K562 (cell line): ENCODE results near the gene FSTL3. TPM values are rescaled to one million over a fixed set of nuclear protein-coding genes. Genes with fewer than 3 reads are reported as not detected.

Experiments
- ATAC-seq: fragments of 200-7000 bp; cut with Tn5 transposase; 3 replicates; pipeline ENCODE4 v1.9.1; 2020; ENCODE audit warnings: moderate library complexity
- BruUV-seq: library from RNA; stranded (reverse); fragments of 400-500 nt; replicated peaks from 2 replicates; lab custom pipeline; 2021; lab: Mats Ljungman, UMichigan
- CTCF ChIA-PET: fragments of 300-600 bp; formaldehyde crosslinking; extraction: SDS; loops from one replicate; lab custom pipeline; 2021; ENCODE audit warnings: low intra/inter-chr PET ratio; lab: Yijun Ruan, JAX
- POLR2A ChIA-PET: fragments of 300-600, 350-650 bp; sonication (Branson Sonifier 250); formaldehyde crosslinking; extraction: SDS; loops from one replicate; lab custom pipeline; 2021; ENCODE audit warnings: antibody characterized with exemption, inconsistent platforms; lab: Yijun Ruan, JAX
- DNase-seq, 4 experiments: peaks; one replicate each; pipeline versions ENCODE4 v3.0.0 to v3.0.0-alpha.2; 2011 to 2018; ENCODE audit warnings: low spot score in 3 of 4, mixed read lengths in 3 of 4; ENCODE audit errors: extremely low read depth in 1 of 4
- FAIRE-seq: peaks from 2 replicates; lab custom pipeline; 2011; peaks lifted over from hg19 to GRCh38; lab: Jason Lieb, UNC
- H2AFZ ChIP-seq: 2 replicates; pipeline ENCODE4 v1.6.0; 2011; ENCODE audit warnings: low read depth, low read length, control low read depth, inconsistent platforms
- H3K27ac ChIP-seq: fragments of 200-600 bp; 3 replicates; pipeline ENCODE4 v1.8.0; 2011; ENCODE audit warnings: low read depth, mild to moderate bottlenecking, control low read depth, inconsistent platforms, low read length, moderate library complexity, mixed read lengths; ENCODE audit errors: extremely low read depth
- H3K27me3 ChIP-seq, 2 experiments: fragments of 300-600 bp in 1 of 2; 2 replicates in 1 of 2; 3 replicates in 1 of 2; pipeline versions ENCODE4 v1.6.0 to v1.8.0; 2011; ENCODE audit warnings: inconsistent platforms in 2 of 2, low read length in 2 of 2, mild to moderate bottlenecking in 1 of 2, mixed read lengths in 1 of 2, moderate library complexity in 1 of 2; ENCODE audit not compliant: control insufficient read depth in 2 of 2, insufficient read depth in 2 of 2
- H3K36me3 ChIP-seq: fragments of 300-600 bp; 3 replicates; pipeline ENCODE4 v1.8.0; 2011; ENCODE audit warnings: mild to moderate bottlenecking, low read length, inconsistent platforms; ENCODE audit not compliant: control insufficient read depth, insufficient read depth
- H3K4me1 ChIP-seq, 2 experiments: fragments of 200-600 bp in 1 of 2; replicated peaks in 1 of 2; 2 replicates in 1 of 2; 3 replicates in 1 of 2; pipeline versions ENCODE4 v1.5.1 to v1.8.0; 2011; ENCODE audit warnings: inconsistent platforms in 2 of 2, low read length in 2 of 2, mild to moderate bottlenecking in 1 of 2, mixed read lengths in 1 of 2, moderate library complexity in 1 of 2; ENCODE audit not compliant: control insufficient read depth in 2 of 2, insufficient read depth in 2 of 2
- H3K4me2 ChIP-seq: 2 replicates; pipeline ENCODE4 v1.6.1; 2011; ENCODE audit warnings: low read length, control low read depth, inconsistent platforms, mixed read lengths; ENCODE audit not compliant: insufficient read depth
- H3K4me3 ChIP-seq: fragments of 200-600 bp; sonication (generic), shearing (Covaris generic); 2 replicates; pipeline ENCODE4 v1.5.1; 2016; ENCODE audit warnings: control low read depth, inconsistent platforms
- H3K79me2 ChIP-seq: fragments of 200-600 bp; 3 replicates; pipeline ENCODE4 v1.8.0; 2011; ENCODE audit warnings: low read length, inconsistent platforms; ENCODE audit not compliant: control insufficient read depth, insufficient read depth
- H3K9ac ChIP-seq, 2 experiments: 2 replicates each; pipeline versions ENCODE4 v1.6.0 to v1.6.1; 2011; ENCODE audit warnings: low read depth in 2 of 2, low read length in 2 of 2, control low read depth in 1 of 2, inconsistent platforms in 1 of 2, mild to moderate bottlenecking in 1 of 2, mixed read lengths in 1 of 2; ENCODE audit not compliant: insufficient read depth in 1 of 2
- H3K9me1 ChIP-seq: one replicate; pipeline ENCODE4 v1.6.0; 2011; ENCODE audit warnings: inconsistent platforms, mild to moderate bottlenecking, low read length, moderate library complexity; ENCODE audit not compliant: control insufficient read depth, insufficient read depth
- H3K9me3 ChIP-seq: replicated peaks from 2 replicates; pipeline ENCODE4 v1.5.1; 2011; ENCODE audit warnings: low read depth, low read length, inconsistent platforms; ENCODE audit not compliant: control insufficient read depth, insufficient read depth
- H4K20me1 ChIP-seq: replicated peaks from 2 replicates; pipeline ENCODE4 v1.6.1; 2011; ENCODE audit warnings: low read length, inconsistent platforms, mixed read lengths; ENCODE audit not compliant: control insufficient read depth, insufficient read depth
- CBX1 ChIP-seq: sonication (generic); IDR thresholded peaks from 2 replicates; pipeline ENCODE4 v1.6.1; 2016; ENCODE audit warnings: antibody characterized with exemption, low read depth, mild to moderate bottlenecking
- CHCHD3 ChIP-seq: fragments of 250-450 bp; sonication (Bioruptor Pico); IDR thresholded peaks from 2 replicates; pipeline ENCODE4 v2.1.2; 2022; ENCODE audit warnings: mild to moderate bottlenecking
- ERF ChIP-seq: fragments of 450-650 bp; formaldehyde crosslinking; IDR thresholded peaks from 2 replicates; pipeline ENCODE4 v1.4.0; 2020; ENCODE audit warnings: mild to moderate bottlenecking, mixed read lengths
- GABPB2 ChIP-seq: fragments of 250-450 bp; sonication (Bioruptor Pico); conservative IDR thresholded peaks from 2 replicates; pipeline ENCODE4 v1.5.1; 2021; ENCODE audit warnings: mild to moderate bottlenecking
- GATAD2B ChIP-seq: fragments of 450-650 bp; IDR thresholded peaks from 2 replicates; pipeline ENCODE4 v1.6.1; 2017; ENCODE audit warnings: mild to moderate bottlenecking, borderline replicate concordance
- HNRNPK ChIP-seq: fragments of 200-400 bp; formaldehyde crosslinking; IDR thresholded peaks from one replicate; pipeline ENCODE4 v1.6.1; 2018; ENCODE audit warnings: mild to moderate bottlenecking, low read depth, low read length; ENCODE audit not compliant: poor library complexity, severe bottlenecking
- MYBL2 ChIP-seq, 2 experiments: fragments of 450-650 bp in 1 of 2; sonication (generic) in 1 of 2; formaldehyde crosslinking in 1 of 2; IDR thresholded peaks; 2 replicates each; pipeline versions ENCODE4 v1.6.1 to v1.8.1; 2017 to 2022; ENCODE audit warnings: borderline replicate concordance in 1 of 2, inconsistent platforms in 1 of 2, low read depth in 1 of 2, mild to moderate bottlenecking in 1 of 2, missing genetic modification reagents in 1 of 2, moderate library complexity in 1 of 2
- NR2F6 ChIP-seq: fragments of 450-650 bp; formaldehyde crosslinking; IDR thresholded peaks from 2 replicates; pipeline ENCODE4 v1.4.0; 2020; ENCODE audit warnings: mild to moderate bottlenecking
- RBFOX2 ChIP-seq: fragments of 200-400 bp; formaldehyde crosslinking; IDR thresholded peaks from 2 replicates; pipeline ENCODE4 v1.6.1; 2017; ENCODE audit warnings: low read depth, mild to moderate bottlenecking, low read length, moderate library complexity
- SAFB2 ChIP-seq: fragments of 200-400 bp; formaldehyde crosslinking; IDR thresholded peaks from 2 replicates; pipeline ENCODE4 v1.6.1; 2018; ENCODE audit warnings: borderline replicate concordance, low read length, low read depth, moderate library complexity; ENCODE audit not compliant: severe bottlenecking
- SAP30 ChIP-seq: fragments of 200-600 bp; sonication (generic); IDR thresholded peaks from 2 replicates; pipeline ENCODE4 v1.6.1; 2012; ENCODE audit warnings: borderline replicate concordance, low read depth, mild to moderate bottlenecking, moderate library complexity, low read length, control low read depth, inconsistent platforms; ENCODE audit not compliant: insufficient read depth, poor library complexity, severe bottlenecking
- SP1 ChIP-seq: sonication (generic); formaldehyde crosslinking; IDR thresholded peaks from 2 replicates; pipeline ENCODE4 v1.8.1; 2022; ENCODE audit warnings: mild to moderate bottlenecking, missing genetic modification reagents
- SUPT5H ChIP-seq: fragments of 450-650 bp; IDR thresholded peaks from 2 replicates; pipeline ENCODE4 v1.6.1; 2016
- TCF3 ChIP-seq: sonication (generic); formaldehyde crosslinking; IDR thresholded peaks from 2 replicates; pipeline ENCODE4 v1.4.0; 2020; ENCODE audit warnings: mild to moderate bottlenecking, missing genetic modification reagents
- TSC22D4 ChIP-seq: fragments of 450-650 bp; IDR thresholded peaks from 2 replicates; pipeline ENCODE4 v1.6.1; 2016; ENCODE audit warnings: missing genetic modification characterization, missing biosample characterization, control low read depth
- ZNF274 ChIP-seq: IDR thresholded peaks from 2 replicates; pipeline ENCODE4 v1.6.1; 2011; ENCODE audit warnings: low read depth, mild to moderate bottlenecking, low read length, moderate library complexity, borderline replicate concordance
- ZNF3 ChIP-seq: fragments of 250-450 bp; sonication (Bioruptor Pico); IDR thresholded peaks from 2 replicates; pipeline ENCODE4 v1.5.0; 2021; ENCODE audit warnings: mild to moderate bottlenecking, moderate library complexity
- ZNF324 ChIP-seq: fragments of 250-450 bp; sonication (Bioruptor Pico); IDR thresholded peaks from 2 replicates; pipeline ENCODE4 v1.4.0; 2020; ENCODE audit warnings: mild to moderate bottlenecking
- WGBS: fragments of 100-300 bp; shearing (Covaris generic); methylation state at CpG from one replicate; pipeline ENCODE4 v1.1.6; 2016; ENCODE audit warnings: low coverage, mixed read lengths; ENCODE audit not compliant: insufficient coverage; ENCODE audit errors: missing lambda C conversion rate; 5-methylcytosine and 5-hydroxymethylcytosine counted together
- in situ Hi-C: fragments of 300-500 bp; cut with MboI; formaldehyde crosslinking; loops from 4 replicates; pipeline ENCODE4 v1.15.0; 2018; ENCODE audit warnings: inconsistent platforms, mixed read lengths
- intact Hi-C: fragments of 100-400 bp; cut with micrococcal nuclease; formaldehyde crosslinking; loops from 2 replicates; pipeline ENCODE4 v1.14.2; 2022
- polyA plus RNA-seq, 8 experiments: library from polyadenylated mRNA; depleted of rRNA in 4 of 8; stranded (reverse) in 5 of 8; unstranded in 3 of 8; fragments of >200 nt; fragmentation: Nextera tagmentation in 2 of 8; fragmentation: Illumina TruSeq in 1 of 8; extraction: Ambion mirVana in 2 of 8; extraction: Trizol in 1 of 8; gene quantifications; 2 replicates each; pipeline versions ENCODE4 v1.2.1 to v1.2.3, GENCODE V29; 2011 to 2014; ENCODE audit warnings: inconsistent platforms in 1 of 8, missing spikeins in 1 of 8
- total RNA-seq, 7 experiments: library from RNA; depleted of rRNA in 6 of 7; stranded (reverse); fragments of >200 nt in 6 of 7; fragmentation: Illumina TruSeq in 2 of 7; extraction: Trizol in 2 of 7; gene quantifications; 2 replicates each; pipeline versions ENCODE4 v1.2.1 to v1.2.3, GENCODE V29; 2011 to 2021; ENCODE audit warnings: low replicate concordance in 1 of 7
- TF ChIP-seq, protein P1 (sequence below): fragments of 250-450 bp; sonication (Bioruptor Pico); IDR thresholded peaks from 2 replicates; pipeline ENCODE4 v1.8.0; 2021; ENCODE audit warnings: borderline replicate concordance, mild to moderate bottlenecking, moderate library complexity; ENCODE audit not compliant: poor library complexity, severe bottlenecking

The FSTL3 gene
- total and polyA plus RNA-seq, 9 of the 15 experiments (the other 6 are each of a cell fraction or from before 2014, with no cell fraction given), result 0.35 to 6.8 (median 4.2) TPM; not detected in 1

GRCh38 chr19:645912-646778 is 30.0 kb upstream of the FSTL3 start (continued):
- TF ChIP-seq ZNF274 (no peak), RBFOX2 (peak; percentile 28; the same call in 1 of the 2 replicates), CHCHD3 (CRISPR knock-in tag) (no peak)

DNA sequence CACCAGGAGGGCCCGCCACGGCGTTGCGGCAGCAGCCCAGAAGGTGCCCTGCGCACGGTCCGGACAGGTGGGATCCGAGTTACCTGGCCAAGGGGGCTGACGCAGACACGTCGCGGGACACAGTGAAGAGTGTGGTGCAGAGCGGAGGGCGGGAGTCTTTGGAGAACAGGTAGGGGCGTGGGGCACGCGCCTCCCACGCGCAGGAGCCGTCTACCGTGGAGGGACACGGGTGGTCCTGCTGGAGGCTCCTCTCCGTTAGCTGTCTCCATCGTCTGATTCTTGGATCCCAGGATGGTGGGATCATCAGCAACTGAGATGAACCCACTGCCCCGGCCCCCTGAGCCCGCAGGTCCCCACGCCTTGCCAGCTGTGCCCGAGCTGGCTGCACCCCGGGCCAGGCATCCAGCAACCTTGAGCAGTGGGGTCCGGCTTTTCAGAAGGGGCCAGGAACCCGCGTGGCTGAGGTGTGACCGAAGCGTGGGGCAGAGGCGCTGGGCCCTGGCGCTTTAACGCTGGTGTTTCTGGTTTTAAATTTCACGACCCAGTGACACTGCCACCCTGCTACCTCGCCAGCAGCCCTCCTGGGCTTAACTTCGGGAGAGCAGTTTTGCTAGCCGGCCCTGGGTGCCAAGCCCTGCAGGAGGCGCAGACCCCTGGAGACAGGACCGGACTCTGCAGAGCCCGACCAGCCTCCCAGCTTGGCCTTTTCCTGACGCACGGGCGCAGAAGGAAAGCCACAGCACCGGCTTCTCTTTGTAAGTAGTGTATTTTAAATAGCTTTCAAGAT is 29.2 kb upstream of the FSTL3 start:
- H3K4me3 ChIP-seq, result no peak overlapping the region
- no peak overlapping the region for H2AFZ ChIP-seq
- ChIA-PET POLR2A (interaction anchor here (0.7 kb wide), 2 partner anchors 12 to 105 kb away, joined by 3 read pairs; no protein-coding TSS in a partner anchor), CTCF (no interaction called here)
- 96% methylated on average over 31 of the region's 48 CpGs for WGBS
- H4K20me1 ChIP-seq, result no peaks in the 10 kb centered on the region
- BruUV-seq, result no TSS peak
- peak in 1 of 4 experiments; percentile 7 for DNase-seq
- FAIRE-seq, result no peak
- H3K9me1 ChIP-seq, result no peaks in the 10 kb centered on the region
- 0 out of 3 replicates have a peak, but pooled peaks have one; percentile 8 for ATAC-seq
- no peak overlapping the region for H3K27ac ChIP-seq
- H3K79me2 ChIP-seq, result peaks cover under 1% of the 10 kb centered on the region; the same call in 1 of the 3 replicates
- H3K4me1 ChIP-seq, result peaks cover 0 to 34% of the 10 kb centered on the region in 2 experiments; a peak in 2 of 5 replicates
- no peaks in the 10 kb centered on the region for H3K9me3 ChIP-seq
- H3K36me3 ChIP-seq, result peaks cover 68% of the 10 kb centered on the region; the same call in 2 of the 3 replicates
- H3K9ac ChIP-seq, result no peak overlapping the region
- intact Hi-C loops (no loop called here), in situ Hi-C loops (no loop called here)
- H3K4me2 ChIP-seq, result no peak overlapping the region
- no peaks in the 10 kb centered on the region for H3K27me3 ChIP-seq
- TF ChIP-seq HNRNPK (no peak), SAP30 (no peak), GATAD2B (no peak), RBFOX2 (peak; percentile 22; the same call in 1 of the 2 replicates), TCF3 (CRISPR knock-in tag) (no peak), GABPB2 (no peak), MYBL2 (IDR thresholded peaks at IDR 0.05; ENCODE audit: low read depth) (no peak), MYBL2 (CRISPR knock-in tag; IDR thresholded peaks at IDR 0.05; ENCODE audit: borderline replicate concordance) (no peak), SAFB2 (no peak), SUPT5H (peak; percentile 51; the same call in 1 of the 2 replicates), ZNF324 (CRISPR knock-in tag) (no peak), ZNF3 (CRISPR knock-in tag) (no peak), TSC22D4 (tag) (no peak), CBX1 (no peak), NR2F6 (CRISPR knock-in tag) (no peak), SP1 (CRISPR knock-in tag) (no peak), ERF (CRISPR knock-in tag) (no peak)
- TF ChIP-seq, protein P1, sequence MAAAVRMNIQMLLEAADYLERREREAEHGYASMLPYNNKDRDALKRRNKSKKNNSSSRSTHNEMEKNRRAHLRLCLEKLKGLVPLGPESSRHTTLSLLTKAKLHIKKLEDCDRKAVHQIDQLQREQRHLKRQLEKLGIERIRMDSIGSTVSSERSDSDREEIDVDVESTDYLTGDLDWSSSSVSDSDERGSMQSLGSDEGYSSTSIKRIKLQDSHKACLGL (CRISPR knock-in tag), result no peak
